ENCODE measurements around the gene NPHP4.

Gene NPHP4

GRCh38 chr1:5847013-5847659, 145.1 kb downstream of the NPHP4 start:
- no peak for TF ChIP-seq CTCF (IDR thresholded peaks at IDR 0.05; ENCODE audit: control insufficient read depth, extremely low read depth, insufficient read depth)
- no peak overlapping the region for H3K4me3 ChIP-seq (ENCODE audit: low read depth, low read length)
- peak; percentile 1 for DNase-seq (ENCODE audit: low read depth)

DNA sequence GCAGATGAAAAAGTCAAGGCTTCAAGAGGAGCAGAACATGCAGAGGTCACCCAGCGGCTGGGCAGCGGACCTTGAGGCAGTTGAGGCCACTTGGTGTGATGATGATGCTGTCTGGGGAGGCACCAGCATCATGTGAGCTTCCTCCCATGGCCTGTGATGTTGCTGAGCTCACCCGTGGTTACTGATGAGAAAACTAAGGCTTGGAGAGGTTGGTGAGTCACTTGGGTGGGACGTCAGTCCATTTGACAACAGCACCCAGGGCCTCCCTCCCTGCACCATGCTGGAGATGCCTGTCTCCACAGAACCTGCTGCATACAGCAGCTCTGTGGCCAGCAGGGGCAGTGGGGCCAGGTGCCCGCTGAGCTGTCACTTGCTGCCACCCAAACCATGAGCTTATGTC, 146.8 kb downstream of the NPHP4 start:
- no peak for TF ChIP-seq CTCF (IDR thresholded peaks at IDR 0.05; ENCODE audit: control insufficient read depth, extremely low read depth, insufficient read depth)
- no peak for DNase-seq (ENCODE audit: low read depth)
- H3K4me3 ChIP-seq (ENCODE audit: low read depth, low read length) = no peak overlapping the region

DNA sequence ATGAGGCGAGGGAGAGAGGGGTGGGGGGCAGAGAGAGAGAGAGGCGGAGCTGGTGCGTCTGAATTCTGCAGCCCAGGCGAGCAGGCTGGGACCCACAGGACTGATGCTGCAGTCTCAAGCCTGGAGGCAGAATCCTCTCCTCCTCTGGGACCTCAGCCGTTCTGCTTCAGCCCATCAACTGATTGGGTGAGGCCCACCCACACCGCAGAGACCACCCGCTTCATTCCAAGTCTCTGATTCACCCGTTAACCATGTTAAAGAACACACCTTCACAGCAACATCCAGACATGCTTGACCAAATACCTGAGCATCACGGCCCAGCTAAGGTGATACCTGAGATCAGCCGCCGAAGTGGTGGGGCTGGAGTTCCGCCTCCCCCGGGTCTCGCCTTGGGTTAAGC, 147.8 kb downstream of the NPHP4 start:
- DNase-seq (ENCODE audit: low read depth) = no peak
- H3K4me3 ChIP-seq (ENCODE audit: low read depth, low read length) = no peak overlapping the region
- no peak for TF ChIP-seq CTCF (IDR thresholded peaks at IDR 0.05; ENCODE audit: control insufficient read depth, extremely low read depth, insufficient read depth)

- no peak overlapping the region for H3K4me3 ChIP-seq (ENCODE audit: low read depth, low read length)
- no peak for DNase-seq (ENCODE audit: low read depth)
- TF ChIP-seq CTCF (IDR thresholded peaks at IDR 0.05; ENCODE audit: control insufficient read depth, extremely low read depth, insufficient read depth) = no peak
These were observed 148.6 kb downstream of the NPHP4 start for GRCh38 chr1:5843521-5844096.

- DNase-seq (ENCODE audit: low read depth) = no peak
- no peak for TF ChIP-seq CTCF (IDR thresholded peaks at IDR 0.05; ENCODE audit: control insufficient read depth, extremely low read depth, insufficient read depth)
- no peak overlapping the region for H3K4me3 ChIP-seq (ENCODE audit: low read depth, low read length)
These were observed 149.5 kb downstream of the NPHP4 start for GRCh38 chr1:5842679-5843078.

DNA sequence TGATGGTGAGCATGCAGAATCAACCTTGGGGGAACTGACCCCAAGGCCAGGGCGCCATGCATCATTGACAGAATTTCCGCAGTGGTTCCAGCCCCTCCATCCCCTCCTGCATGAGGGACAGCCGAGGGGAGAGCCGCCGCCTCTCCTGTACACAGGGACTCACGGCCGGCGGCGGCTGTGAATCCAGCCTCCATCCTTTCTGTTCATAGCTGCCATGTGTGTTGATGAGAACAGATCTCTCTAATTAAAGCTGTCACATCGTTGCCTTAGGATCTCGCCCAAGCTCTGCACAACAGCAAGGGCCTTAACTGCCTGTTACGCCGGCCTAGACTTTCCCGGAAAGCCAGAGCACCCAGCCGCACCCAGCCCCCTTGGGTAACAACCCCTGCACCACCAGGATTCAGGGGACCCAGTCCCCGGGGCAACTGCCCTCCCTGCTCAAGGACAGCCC, 151.6 kb downstream of the NPHP4 start:
- TF ChIP-seq CTCF (IDR thresholded peaks at IDR 0.05; ENCODE audit: control insufficient read depth, extremely low read depth, insufficient read depth) = no peak
- H3K4me3 ChIP-seq (ENCODE audit: low read depth, low read length) = no peak overlapping the region

More for the DNA sequence above, 151.6 kb downstream of the NPHP4 start:
- DNase-seq (ENCODE audit: low read depth) = no peak
